Fibroblast of mammary gland (primary cell): ENCODE measurements around the gene EGLN1.
"Not testable (repeated sequence)": the region's sequence is repeated elsewhere in the genome, so short reads cannot be mapped to it uniquely, and the experiment has no call there.

Source experiments
- DNase-seq: peaks from one replicate; pipeline ENCODE4 v3.0.0-alpha.2; 2010; ENCODE audit warnings: low read depth
- H3K4me3 ChIP-seq: 2 replicates; pipeline ENCODE4 v1.5.1; 2011; ENCODE audit warnings: low read depth, mild to moderate bottlenecking, low read length, moderate library complexity; ENCODE audit not compliant: control insufficient read depth
- TF ChIP-seq, protein P1 (sequence below): conservative IDR thresholded peaks from 2 replicates; pipeline ENCODE4 v1.5.1; 2011; ENCODE audit warnings: low read depth, low read length, inconsistent platforms; ENCODE audit not compliant: control insufficient read depth, insufficient read depth

EGLN1 gene

DNA sequence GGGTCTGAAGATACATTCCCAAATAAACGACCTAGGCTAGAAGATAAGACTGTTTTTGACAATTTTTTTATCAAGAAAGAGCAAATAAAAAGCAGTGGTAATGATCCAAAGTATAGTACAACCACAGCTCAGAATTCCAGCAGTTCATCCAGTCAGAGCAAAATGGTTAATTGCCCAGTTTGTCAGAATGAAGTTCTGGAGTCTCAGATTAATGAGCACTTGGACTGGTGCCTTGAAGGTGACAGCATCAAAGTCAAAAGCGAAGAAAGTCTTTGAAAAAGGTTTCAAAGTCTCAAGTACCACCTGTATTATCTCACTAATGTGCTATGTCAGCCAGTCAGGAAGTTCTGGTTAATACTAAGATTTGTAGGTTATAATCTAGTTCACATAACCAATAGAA lies 69.0 kb downstream of the EGLN1 start:
- H3K4me3 ChIP-seq = no peak overlapping the region
- no peak for DNase-seq
- TF ChIP-seq, protein P1, sequence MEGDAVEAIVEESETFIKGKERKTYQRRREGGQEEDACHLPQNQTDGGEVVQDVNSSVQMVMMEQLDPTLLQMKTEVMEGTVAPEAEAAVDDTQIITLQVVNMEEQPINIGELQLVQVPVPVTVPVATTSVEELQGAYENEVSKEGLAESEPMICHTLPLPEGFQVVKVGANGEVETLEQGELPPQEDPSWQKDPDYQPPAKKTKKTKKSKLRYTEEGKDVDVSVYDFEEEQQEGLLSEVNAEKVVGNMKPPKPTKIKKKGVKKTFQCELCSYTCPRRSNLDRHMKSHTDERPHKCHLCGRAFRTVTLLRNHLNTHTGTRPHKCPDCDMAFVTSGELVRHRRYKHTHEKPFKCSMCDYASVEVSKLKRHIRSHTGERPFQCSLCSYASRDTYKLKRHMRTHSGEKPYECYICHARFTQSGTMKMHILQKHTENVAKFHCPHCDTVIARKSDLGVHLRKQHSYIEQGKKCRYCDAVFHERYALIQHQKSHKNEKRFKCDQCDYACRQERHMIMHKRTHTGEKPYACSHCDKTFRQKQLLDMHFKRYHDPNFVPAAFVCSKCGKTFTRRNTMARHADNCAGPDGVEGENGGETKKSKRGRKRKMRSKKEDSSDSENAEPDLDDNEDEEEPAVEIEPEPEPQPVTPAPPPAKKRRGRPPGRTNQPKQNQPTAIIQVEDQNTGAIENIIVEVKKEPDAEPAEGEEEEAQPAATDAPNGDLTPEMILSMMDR = no peak

DNA sequence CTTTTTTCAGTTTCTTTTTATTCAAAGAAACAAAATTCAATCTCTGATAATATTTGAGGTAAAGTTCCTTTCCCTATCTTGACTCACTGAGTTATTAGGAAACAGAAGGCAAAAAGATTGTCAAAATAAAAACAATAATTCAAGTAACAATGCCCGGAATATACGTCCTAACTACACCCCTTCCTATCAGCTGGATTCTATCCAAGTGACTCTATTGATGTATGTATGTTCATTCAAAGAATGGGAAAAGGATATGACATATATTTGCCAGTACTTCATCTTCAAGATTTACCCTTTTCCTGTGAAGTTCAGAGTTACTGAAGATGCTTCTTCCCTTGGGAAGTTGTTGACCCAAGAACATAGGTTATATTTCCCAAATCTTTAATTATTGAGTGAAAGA lies 70.3 kb downstream of the EGLN1 start:
- no peak overlapping the region for H3K4me3 ChIP-seq
- TF ChIP-seq, protein P1 = no peak
- DNase-seq = no peak

DNA sequence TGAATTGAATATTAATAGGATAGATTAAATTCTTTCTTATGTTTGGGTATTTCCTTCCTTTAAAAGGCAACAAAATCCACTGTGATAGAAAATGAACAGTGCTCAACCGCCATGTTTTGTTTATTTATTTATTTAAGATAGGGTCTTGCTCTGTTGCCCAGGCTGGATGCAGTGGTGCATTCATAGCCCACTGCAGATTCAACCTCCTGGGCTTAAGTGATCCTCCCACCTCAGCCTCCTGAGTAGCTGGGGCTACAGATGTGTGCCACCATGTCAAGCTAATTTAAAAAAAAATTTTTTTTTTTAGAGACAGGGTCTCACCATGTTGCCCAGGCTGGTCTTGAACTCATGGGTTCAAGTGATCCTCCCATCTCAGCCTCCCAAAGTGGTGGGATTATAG lies 73.2 kb downstream of the EGLN1 start:
- DNase-seq = not testable (repeated sequence)

DNA sequence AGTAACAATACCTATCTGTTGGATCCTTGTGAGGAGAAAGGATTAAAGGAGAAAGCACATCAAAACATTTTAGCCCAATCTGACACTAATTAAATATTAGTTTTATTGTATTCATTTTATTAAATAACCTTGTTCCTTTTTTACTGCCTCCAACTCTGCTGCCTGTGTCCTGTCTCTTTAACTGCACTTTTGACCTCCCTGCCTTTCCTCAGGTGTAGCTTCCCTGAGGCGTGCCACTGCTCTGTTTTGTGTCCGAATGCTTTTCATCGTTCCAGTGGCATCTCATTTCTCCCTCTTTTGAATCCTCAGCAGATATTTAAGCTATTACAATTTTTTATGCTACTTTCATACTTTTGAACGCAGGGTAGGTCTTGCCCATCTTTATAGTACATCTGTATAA lies 73.6 kb downstream of the EGLN1 start:
- H3K4me3 ChIP-seq = no peak overlapping the region
- no peak for DNase-seq
- TF ChIP-seq, protein P1 = no peak

More for the DNA sequence above, 73.2 kb downstream of the EGLN1 start:
- H3K4me3 ChIP-seq = not testable (repeated sequence)

DNA sequence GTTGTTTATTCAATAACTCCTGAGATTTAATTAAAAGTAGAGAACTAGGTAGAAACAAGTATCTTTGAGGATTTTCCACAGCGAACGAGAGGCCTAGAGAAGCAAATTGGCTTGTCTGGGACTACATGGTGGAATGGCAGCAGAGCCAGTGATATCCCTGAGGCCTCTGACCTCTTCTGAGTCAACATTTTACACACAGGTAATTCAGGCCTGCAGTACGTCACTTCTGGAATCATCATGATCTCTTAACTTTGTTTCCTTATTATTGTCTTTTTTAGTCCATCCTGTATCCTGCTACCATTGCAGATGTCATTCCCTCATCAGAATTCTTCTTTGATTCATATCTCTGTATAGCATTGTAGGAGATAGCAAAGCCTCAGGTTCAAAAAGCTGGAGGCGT lies 74.1 kb downstream of the EGLN1 start:
- DNase-seq = no peak
- H3K4me3 ChIP-seq = no peak overlapping the region
- TF ChIP-seq, protein P1 = no peak

DNA sequence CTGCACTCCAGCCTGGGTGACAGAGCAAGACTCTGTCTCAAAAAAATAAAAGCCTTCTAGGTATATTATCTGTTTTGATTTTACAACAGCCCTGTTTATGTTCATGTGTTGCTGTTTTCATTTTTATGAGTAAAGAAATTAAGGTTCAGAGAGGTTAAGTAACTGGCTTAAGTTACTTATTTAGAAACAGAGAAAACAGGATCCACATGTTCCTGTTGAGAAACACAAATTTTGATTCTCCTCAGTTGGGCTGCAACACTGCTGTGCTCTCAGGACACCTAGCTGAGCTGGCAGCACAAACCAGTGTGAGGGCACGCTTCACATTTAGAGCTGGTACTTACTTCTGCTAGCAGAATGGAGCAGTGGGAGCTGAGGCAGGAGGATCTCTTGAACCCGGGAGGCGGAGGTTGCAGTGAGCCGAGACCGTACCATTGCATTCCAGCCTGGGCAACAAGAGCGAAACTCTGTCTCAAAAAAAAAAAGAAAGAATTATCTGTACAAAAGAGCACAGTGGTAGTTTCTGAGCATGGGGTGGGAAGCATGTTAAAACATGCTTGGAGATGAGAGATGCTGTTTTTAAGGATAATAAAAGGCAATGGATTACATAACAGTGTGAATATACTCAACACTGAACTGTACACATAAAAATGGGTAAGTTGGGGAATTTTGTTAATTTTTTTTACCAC lies 81.6 kb downstream of the EGLN1 start:
- DNase-seq = no peak
- TF ChIP-seq, protein P1 = no peak
- no peak overlapping the region for H3K4me3 ChIP-seq

DNA sequence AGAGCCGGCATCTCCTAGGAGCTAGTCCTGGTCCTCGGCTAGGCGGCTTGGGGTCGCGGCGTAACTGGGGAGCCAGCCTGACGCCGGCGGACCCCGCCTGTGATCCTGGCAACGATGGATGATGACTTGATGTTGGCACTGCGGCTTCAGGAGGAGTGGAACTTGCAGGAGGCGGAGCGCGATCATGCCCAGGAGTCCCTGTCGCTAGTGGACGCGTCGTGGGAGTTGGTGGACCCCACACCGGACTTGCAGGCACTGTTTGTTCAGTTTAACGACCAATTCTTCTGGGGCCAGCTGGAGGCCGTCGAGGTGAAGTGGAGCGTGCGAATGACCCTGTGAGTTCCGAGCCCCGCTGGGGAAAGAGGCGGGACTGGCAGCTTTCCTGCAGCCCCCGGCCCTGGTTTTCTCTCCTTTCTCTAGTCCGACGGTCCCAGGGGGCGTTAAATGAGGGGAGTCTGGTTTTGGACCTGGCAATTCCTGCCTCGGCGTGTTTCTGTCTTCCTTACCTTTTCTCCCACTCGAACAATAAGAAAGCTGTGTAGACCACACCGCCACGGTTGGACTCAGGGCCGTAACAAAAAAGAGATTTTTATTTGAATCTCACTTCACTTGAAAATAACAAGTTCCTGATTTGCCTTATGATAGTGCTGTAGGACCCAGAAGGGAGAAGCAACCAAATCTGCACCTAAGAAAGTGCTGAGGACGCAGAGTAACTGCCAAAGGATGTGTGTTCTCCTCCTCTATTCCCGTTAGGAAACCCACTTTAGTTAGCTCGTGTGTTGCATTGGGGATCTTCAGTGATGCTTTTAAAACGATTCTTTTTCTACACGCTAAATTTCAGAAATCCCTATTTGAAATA lies 83.6 kb downstream of the EGLN1 start, which contains the start of gene SPRTN:
TSS of gene SPRTN (plus strand) at position 24 of the 859 bp plus-strand sequence. CDS start at position 115, 91 bp downstream.
- TF ChIP-seq, protein P1 = no peak
- DNase-seq = peak; percentile 26
- peak within 1 kb of the TSS; percentile 99 for H3K4me3 ChIP-seq
